GF-D8 (cell line): ENCODE results near the gene TCEAL1.
"Not testable (repeated sequence)": the region's sequence is repeated elsewhere in the genome, so short reads cannot be mapped to it uniquely, and the experiment has no call there.

ENCODE experiments used
- DNase-seq: peaks from one replicate; lab custom pipeline; 2025; lab: John Stamatoyannopoulos, UW

The TCEAL1 gene, protein sequence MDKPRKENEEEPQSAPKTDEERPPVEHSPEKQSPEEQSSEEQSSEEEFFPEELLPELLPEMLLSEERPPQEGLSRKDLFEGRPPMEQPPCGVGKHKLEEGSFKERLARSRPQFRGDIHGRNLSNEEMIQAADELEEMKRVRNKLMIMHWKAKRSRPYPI

DNA sequence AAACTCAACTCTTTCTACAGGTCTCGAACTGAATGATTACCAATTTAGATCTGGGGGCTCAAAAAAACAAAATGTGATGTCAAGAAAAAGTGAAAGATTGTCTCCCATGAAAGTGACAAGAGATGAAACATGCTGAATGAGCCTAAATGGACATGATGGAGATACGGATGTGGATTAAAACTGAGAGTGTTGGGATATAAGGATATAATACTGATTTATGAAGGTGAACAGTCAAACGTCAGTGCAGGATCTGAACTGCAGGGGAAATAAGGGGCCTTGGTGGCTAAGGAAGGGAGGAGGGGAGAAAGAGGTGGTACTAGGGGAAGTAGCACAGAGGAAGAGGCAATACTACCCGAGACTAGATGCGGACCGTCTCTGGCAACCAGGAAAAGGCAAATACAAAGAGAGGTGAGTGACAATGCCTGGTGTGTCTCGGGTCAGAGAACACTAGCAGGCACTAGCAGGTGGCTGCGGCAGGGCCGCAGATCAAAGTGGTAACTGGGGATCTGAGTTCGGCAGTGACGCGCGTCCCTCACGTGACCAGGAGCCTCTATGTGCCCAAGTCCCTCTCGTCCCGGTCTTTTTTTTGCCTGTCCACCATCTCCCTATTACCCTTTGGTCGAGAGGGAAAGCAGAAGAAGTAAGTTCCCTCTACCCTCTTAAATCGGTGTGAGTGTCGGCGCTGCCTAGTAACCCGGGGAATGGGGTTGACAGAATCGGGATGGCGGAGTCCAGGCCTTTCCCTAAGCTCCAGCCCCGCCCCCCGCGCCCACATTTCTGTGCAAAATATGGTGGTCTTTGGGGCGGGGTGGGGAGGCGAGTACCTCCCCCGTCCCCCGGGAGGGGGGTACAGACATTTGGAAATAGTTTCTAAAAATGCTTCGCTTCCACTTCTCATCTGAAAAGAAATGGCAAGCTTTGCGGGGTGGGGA, at the start of gene TCEAL1:
TSS of gene TCEAL1 (plus strand) at position 590 of the 932 bp plus-strand sequence. CDS start 942 bp downstream, outside the sequence.
- no peak for DNase-seq

DNA sequence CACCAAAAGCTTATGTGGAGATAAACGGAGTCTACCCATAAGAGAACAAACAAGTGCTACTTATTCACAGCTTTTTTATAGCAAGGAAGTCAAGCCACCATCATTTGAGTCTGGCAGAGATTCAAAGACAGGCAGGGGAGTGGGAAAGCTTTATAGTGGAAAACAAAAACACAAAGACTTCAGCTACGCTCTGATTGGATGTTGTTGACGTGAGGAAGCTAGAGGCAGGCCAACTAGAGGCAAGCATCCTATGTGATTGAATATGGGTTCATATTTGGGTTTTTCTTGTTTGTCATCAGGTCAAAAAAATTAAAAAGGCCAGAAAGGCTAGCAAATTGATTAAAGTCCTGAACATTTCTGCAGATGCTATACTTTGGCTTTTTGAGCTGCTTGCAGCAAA, 44.2 kb upstream of the TCEAL1 start:
- no peak for DNase-seq

DNA sequence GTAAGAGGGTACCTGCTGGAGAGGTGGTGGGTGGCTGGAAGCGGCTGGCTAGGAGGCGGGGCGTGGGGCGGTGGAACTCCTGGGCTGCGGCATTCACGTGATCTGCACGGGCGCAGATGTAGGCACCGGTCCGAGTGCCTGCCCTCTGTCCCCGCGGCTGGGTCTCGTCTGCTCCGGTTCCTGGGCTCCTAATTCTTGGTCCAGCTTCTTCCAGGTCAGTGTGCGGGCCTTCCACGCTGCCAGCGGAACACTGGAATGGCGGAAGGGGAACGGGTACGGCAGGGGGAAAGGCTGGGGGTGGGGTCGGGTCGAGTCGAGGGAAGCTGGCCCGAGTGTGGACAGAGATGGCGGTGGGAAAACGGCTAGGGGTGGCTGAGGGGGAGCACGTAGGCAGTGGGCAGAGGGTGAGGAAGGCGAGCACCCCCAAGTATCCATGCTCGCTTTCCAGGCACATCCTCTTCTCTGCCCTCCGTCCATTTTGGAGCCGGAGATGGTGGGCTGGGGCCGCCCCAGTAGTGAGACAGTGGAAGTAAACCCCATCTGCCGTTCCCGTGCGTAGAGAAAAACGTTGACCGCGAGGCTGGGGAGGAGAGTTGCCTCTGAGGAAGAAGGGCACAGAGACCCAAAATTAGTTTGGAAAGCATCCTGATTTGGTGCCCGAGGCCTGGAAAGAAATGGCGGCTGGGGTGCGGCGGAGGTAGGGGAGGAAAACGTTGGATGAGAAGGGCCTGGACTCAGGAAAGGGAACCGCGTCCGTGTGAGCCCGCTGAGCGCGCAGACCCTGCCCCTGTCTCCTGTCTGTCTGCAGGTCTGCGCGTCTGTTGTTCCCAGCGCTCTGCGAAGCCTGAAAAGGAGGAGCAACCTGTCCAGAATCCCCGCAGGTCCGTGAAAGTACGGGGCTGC, 43.1 kb upstream of the TCEAL1 start, which contains the start of gene TCEAL4:
TSS of gene TCEAL4 (plus strand) at position 105 of the 903 bp plus-strand sequence. CDS start 1,161 bp downstream, outside the sequence.
- DNase-seq = no peak

DNA sequence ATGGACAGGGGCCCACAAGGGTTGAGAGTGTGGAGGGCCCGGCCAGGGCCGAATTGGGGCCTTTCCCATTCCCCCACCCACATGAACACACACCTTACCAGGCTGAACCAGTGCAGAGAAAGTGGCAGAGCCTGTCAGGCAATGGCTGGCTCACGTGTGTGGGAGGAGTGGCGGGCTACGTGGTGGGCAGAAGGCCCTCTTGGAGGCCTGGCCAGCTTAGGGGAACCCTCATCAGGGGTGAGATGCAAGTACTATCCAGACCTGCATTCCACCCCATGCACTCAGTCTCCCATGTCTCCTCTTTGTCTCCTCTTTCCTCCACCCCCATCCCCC, 42.5 kb upstream of the TCEAL1 start:
- no peak for DNase-seq

DNA sequence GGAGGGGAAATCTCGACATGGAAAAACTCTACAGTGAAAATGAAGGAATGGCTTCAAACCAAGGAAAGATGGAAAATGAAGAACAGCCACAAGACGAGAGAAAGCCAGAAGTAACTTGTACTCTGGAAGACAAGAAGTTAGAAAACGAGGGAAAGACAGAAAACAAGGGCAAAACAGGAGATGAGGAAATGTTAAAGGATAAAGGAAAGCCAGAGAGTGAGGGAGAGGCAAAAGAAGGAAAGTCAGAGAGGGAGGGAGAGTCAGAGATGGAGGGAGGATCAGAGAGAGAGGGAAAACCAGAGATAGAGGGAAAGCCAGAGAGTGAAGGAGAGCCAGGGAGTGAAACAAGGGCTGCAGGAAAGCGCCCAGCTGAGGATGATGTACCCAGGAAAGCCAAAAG, 42.1 kb upstream of the TCEAL1 start:
- DNase-seq = no peak

DNA sequence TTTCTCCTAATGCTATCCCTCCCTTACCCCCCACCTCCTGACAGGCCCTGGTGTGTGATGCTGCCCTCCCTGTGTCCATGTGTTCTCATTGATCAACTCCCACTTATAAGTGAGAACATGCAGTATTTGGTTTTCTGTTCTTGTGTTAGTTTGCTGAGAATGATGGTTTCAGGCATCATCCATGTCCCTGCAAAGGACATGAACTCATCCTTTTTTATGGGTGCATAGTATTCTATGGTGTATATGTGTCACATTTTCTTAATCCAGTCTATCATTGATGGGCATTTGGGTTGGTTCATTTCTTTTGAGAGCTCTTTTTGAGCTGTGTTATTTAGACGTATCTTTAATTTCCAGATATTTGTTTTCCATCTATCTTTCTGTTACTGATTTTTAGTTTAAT, 36.5 kb upstream of the TCEAL1 start:
- DNase-seq = not testable (repeated sequence)

DNA sequence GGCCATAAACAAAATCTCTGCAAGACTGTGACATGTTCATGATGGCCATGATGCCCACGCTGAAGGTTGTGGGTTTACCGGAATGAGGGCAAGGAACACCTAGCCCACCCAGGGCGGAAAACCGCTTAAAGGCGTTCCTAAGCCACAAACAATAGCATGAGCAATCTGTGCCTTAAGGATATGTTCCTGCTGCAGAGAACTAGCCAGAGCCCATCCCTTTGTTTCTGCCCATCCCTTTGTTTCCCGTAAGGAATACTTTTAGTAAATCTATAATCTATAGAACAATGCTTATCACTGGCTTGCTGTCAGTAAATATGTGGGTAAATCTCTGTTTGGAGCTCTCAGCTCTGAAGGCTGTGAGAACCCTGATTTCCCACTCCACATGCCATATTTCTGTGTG, 33.6 kb upstream of the TCEAL1 start:
- DNase-seq = not testable (repeated sequence)

DNA sequence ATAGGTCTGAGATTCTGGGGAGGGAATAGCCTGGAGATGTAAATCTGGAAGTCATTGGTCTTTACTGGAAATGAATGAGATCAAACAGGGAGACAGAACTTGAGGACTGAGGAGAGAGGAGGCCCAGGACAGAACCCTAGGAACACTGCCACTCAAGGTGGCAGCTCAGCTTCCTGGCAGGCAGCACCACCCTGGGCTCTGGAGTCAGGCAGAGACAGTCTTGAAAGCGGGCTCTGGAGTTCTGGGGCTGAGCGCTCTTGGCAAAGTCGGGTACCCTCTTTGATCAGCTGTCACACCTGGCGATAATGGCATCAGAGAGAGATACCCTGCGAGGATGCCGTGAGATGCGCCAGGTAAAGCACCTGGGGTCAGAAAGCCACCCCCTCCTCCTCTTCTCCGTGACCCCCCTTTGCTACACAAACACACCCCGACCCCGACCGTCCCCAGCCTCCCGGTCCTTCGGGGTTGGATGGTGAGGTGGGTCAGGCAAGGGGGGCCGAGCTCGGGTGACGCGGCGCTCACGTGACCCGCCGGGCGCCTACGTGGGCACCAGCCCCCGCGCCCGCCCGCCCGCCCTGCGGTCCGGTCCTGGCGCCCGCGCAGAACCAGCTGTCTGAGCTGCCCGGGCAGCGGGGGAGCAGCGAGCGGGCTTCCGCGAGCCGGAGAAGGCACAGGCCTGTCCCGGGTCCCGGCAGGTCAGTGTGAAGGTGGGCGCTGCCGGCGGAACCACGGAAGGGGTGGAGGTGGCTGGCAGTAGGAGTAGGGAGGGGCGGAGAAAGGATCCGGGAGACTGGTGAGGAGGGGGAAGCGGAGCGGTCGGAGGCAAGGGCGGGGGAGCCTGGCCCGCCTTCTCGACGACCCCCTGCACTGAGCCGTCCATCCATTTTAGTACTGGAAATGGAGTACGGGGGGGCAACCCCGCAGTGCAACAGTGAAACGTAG, 21.1 kb upstream of the TCEAL1 start, which contains the start of gene TCEAL3:
TSS of gene TCEAL3 (plus strand) at position 600 of the 942 bp plus-strand sequence. CDS start 1,102 bp downstream, outside the sequence.
- DNase-seq = no peak

DNA sequence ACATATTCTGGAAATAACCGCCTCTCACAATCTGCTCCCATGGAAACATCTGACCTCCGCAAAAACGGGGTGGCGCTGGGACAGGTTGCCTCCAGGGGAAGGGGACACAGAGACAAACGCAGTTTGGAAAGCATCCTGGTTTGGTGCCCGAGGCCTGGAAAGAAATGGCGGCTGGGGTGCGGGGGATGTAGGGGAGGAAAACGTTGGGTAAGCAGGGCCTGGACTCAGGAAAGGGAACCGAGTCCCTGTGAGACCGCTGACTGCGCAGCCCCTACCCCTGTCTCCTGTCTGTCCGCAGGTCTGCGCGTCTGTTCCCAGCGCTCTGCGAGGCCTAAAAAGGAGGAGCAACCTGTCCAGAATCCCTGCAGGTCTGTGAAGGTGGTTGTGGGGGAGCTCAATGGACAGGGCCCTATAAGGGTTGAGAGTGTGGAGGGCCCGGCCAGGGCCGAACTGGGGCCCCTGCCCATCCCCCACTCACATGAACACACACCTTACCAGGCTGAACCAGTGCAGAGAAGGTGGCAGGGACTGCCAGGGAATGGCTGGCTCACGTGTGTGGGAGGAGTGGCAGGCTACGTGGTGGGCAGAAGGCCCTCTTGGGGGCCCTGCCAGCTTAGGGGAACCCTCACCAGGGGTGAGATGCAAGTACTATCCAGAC, 20.3 kb upstream of the TCEAL1 start:
- DNase-seq = no peak

DNA sequence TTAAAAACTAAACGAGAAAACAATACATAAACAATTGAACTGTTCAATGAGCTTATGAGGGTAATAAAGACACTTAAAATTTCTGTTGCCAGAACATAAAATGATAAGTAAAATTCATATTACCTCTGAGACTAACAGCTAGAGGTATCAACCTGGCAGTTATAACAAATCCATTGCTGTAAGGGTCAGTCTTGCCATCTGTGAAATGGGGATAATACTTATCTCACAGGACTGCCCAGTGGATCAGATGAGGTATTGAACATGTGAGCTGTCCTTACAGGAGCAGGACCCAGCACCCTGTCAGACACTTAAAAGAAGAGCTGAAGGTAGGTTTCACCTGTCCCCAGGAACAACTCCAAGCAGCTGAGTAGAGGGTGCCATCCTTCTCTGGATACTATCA, 18.5 kb upstream of the TCEAL1 start:
- no peak for DNase-seq

DNA sequence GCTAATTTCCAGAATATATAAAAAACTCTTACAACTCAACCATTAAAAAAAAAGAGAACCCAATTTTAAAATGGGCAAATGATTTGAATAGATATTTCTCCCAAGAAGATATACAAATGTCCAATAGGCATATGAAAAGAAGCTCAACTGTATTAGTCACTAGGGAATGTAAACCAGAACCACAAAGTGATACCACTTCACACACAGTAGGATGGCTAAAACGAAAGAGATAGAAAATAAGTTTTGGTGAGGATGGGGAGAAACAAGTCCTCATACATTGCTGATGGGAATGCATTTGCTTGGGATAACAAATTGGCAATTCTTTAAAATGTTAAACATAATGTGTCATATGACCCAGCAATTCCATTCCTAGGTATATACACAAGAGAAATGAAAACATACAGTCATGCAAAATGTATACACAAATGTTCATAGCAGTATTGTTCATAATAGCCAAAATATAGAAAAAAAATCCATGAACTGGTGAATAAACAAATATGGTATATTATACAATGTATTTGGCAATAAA, 15.3 kb upstream of the TCEAL1 start:
- DNase-seq = no peak

DNA sequence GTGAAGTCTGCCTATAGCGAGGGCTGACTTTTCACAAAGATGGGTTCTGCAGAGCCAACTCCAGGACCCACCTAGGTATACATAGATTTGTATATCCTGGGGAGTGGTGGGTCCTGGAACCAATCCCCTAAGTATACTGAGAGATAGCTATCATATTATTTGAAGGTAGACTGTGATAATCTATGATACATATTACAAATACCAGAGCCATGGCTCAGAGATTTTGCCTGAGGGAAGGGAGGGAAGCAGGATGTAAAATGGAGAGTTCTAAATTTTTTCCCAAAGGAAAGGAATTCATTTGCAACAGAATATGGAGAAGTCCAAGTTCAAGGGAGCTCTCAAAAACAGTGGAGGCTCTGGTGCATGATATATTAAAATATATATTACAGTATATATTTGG, 13.8 kb upstream of the TCEAL1 start:
- DNase-seq = no peak

DNA sequence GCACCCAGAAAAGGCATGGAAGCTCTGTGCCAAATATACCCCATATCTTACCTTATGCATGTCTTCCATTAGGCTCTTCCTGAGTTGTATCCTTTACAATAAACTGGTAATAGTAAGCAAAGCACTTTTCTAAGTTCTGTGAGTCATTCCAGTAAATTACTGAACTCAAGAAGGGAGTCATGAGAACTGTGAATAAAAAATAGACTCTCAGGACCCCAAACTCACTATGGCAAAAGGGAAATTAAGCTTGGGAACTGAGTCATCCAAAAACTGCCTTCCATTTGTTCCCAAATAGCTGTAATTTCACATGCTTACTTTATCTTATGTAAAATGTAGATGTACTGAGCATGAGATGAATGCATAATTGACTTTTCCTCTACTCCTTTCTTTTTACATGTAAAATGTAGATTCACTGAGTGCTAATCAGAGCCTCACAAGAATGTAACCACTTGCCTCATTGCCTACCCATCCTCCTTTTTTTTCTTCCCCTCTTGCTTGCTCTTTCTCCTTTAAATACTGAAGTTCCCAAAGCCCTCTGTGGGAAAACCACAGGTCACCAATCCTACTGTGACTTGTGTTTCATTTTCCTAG, 12.9 kb upstream of the TCEAL1 start:
- no peak for DNase-seq

DNA sequence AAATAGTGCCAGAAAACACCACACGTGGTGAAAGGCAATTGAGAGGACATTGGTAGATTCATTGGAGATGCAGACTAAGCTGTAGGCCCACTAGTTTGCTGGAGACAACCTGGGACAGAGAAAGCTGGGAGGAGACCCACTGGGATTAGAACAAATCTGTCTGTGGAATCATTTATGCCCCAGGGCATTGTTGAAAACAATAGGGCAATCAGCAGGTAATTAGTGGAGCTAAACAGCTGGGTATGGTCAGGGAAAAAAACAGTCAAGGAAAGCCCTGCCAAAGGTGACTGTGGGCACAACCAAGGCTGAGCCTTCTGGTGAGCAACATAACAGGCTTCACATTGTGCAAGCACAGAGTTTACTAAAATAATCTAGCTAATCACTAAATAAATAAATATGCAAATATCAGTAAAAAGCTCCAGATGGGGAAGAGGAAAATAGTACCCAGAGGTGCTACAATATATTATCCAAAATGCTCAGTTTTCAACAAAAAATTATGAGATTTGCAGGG, 12.0 kb upstream of the TCEAL1 start:
- no peak for DNase-seq

DNA sequence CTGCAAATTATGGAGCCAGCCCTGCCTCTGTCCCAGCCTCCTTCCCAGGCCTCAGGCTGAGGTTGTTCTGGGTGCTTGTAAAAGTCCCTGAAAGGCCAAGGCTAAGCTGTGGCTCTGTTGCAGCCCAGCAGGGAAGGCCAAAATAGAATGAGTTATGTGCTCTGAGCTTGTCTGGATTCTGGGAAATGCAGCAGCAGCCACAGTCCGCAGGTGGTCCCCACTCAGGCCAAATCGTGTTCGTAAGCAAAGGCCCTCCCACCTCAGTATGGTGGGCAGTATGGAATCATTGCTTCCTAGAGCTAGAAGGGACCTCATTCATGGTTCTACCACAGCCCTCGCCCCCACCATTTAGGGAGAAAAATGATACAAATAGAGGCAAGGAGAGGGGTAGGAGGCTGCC, 4.7 kb upstream of the TCEAL1 start:
- DNase-seq = no peak

DNA sequence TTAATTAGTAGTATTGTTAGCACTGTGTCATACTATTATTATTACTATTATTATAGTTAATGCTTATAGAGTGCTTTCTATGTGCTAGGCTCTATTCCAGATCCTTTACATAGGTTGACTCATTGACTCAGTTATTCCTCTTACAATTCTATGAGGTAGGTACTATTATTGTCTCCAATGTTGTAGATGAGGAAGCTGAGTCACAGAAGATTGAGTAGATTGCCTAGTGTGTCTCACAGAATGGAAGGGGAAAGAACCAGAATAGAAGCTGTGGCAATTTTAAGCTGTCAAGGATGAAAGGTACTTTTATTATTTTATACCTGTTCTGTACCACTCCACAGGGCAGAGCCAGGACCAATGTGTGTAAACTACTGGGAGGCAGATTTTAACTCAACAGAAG, 1.9 kb upstream of the TCEAL1 start:
- DNase-seq = no peak

DNA sequence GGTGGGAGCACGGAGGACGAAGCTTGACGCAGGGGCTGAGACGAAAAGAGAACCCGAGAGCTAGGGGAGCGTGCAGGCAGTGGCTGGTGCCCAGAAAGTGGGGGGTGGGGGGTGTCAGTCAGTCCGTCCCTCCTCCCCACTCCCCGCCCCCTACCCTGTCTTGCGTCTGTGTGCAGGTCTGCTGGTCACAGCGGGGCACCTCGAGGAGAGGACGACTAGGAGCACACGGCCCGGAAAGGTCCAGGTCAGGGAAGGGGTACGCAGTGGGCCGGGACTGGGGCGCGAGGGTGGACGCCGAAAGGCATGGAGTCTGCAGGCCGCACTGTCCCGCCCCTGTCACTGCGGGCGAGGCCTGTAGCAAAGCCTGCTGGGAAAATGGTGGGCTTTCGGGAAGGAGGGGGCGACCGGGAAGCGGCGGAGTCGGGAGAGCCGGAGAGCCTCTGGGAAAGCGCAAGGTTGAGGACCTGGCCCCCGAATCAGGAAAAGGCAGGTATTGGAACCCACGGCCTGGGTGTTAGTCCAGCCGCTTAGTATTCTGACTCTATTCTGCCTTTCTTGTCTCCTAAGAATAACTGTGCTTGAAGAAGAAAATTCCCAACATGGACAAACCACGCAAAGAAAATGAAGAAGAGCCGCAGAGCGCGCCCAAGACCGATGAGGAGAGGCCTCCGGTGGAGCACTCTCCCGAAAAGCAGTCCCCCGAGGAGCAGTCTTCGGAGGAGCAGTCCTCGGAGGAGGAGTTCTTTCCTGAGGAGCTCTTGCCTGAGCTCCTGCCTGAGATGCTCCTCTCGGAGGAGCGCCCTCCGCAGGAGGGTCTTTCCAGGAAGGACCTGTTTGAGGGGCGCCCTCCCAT, 769 bp downstream of the TCEAL1 start:
- DNase-seq = peak; percentile 1

DNA sequence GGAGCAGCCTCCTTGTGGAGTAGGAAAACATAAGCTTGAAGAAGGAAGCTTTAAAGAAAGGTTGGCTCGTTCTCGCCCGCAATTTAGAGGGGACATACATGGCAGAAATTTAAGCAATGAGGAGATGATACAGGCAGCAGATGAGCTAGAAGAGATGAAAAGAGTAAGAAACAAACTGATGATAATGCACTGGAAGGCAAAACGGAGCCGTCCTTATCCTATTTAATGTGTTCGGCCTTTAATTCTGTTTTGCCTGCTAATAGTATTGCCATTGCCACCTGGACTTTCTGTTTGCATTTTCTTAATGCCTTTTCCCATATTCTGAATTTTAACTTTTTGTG, 1.4 kb downstream of the TCEAL1 start:
- DNase-seq = no peak

DNA sequence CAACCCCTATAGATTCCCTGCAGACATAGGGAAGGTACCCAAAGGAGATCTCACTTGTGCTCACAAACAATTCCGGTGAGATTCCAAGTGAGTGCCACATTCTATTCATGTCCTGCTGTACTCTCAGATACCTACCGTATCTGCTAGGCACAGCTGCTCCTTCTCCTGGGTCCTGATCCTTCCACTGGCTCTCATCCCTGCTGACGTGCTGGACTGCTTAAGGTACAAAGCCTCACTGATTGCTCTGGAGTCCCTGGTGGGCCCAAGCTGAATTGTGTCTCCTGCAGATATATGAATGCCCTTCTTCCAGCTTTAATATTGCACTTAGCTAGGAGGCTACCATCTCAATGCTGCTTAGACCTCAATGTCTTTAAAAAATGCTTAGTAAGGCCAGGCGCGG, 2.4 kb downstream of the TCEAL1 start:
- no peak for DNase-seq
